ENCODE data around the gene MCM9. TPM values are rescaled to one million over a fixed set of nuclear protein-coding genes. Genes with fewer than 3 reads are reported as not detected.

The MCM9 gene
- total and polyA plus RNA-seq, 2 donors from 2014 or later: 4.8 to 25.9 TPM

DNA sequence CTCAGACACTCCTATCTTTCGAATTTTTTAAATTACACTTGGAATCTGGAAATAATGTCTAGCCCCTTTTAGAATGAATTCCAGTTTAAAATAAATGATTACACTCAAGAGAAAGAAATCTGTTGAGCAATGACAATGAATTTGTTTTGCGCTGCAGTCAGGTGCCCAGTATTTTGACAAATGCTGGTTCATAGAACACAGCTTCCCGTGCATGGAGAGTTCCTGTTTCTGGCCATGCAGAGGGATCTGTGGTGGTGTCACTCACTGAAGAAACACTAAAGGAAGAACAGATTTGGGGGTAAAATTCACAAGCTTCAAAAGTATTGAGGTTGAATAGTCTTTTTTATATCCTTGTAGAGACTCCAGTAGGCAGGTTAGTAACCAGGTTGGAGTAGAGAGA lies 170.2 kb downstream of the MCM9 start:
- no peak for TF ChIP-seq CTCF (IDR thresholded peaks at IDR 0.05; ENCODE audit: borderline replicate concordance, extremely low read depth, insufficient read depth)
- H3K4me1 ChIP-seq (ENCODE audit: control insufficient read depth in 2 of 3, insufficient read depth in 2 of 3, low read depth in 1 of 3, low read length in 3 of 3): no peaks in the 10 kb centered on the region
- no peaks in the 10 kb centered on the region for H3K9me3 ChIP-seq (ENCODE audit: control insufficient read depth in 2 of 3, insufficient read depth in 1 of 3, low read length in 3 of 3)
- H3K4me3 ChIP-seq (ENCODE audit: low read length in 3 of 3): no peak overlapping the region
- H3K27me3 ChIP-seq (ENCODE audit: control insufficient read depth, insufficient read depth, low read length): no peaks in the 10 kb centered on the region
- FAIRE-seq (no peak), DNase-seq (no peak)
- H3K9ac ChIP-seq (ENCODE audit: low read length in 3 of 3): no peak overlapping the region
- intact Hi-C loops (cut with DNase I): no loop called here
- H3K36me3 ChIP-seq (ENCODE audit: control insufficient read depth in 2 of 3, insufficient read depth in 3 of 3, low read length in 3 of 3): no peaks in the 10 kb centered on the region
- no peak overlapping the region for H3K27ac ChIP-seq (ENCODE audit: low read depth in 2 of 2, low read length in 2 of 2)

Other genes starting within 250 kb of the MCM9 start
- 15.1 TPM for gene ASF1A, start 41.0 kb downstream of the MCM9 start, total RNA-seq
- gene ASF1A, start 41.0 kb downstream of the MCM9 start, polyA plus RNA-seq (ENCODE audit: insufficient read depth, low read depth, low replicate concordance): 15.1 TPM
- gene FAM184A, start 143.5 kb upstream of the MCM9 start, total RNA-seq: 3.4 TPM
- gene FAM184A, start 143.5 kb upstream of the MCM9 start, polyA plus RNA-seq (ENCODE audit: insufficient read depth, low read depth, low replicate concordance): 9.0 TPM

Measured in kidney (tissue), 14 donors.